Fibroblast of peridontal ligament (primary cell): Measurements from ENCODE around the gene ADAMTS8.

Experiments used
- DNase-seq: peaks from one replicate; pipeline ENCODE4 v3.0.0-alpha.2; 2010; ENCODE audit errors: extremely low read depth

ADAMTS8 gene

DNA sequence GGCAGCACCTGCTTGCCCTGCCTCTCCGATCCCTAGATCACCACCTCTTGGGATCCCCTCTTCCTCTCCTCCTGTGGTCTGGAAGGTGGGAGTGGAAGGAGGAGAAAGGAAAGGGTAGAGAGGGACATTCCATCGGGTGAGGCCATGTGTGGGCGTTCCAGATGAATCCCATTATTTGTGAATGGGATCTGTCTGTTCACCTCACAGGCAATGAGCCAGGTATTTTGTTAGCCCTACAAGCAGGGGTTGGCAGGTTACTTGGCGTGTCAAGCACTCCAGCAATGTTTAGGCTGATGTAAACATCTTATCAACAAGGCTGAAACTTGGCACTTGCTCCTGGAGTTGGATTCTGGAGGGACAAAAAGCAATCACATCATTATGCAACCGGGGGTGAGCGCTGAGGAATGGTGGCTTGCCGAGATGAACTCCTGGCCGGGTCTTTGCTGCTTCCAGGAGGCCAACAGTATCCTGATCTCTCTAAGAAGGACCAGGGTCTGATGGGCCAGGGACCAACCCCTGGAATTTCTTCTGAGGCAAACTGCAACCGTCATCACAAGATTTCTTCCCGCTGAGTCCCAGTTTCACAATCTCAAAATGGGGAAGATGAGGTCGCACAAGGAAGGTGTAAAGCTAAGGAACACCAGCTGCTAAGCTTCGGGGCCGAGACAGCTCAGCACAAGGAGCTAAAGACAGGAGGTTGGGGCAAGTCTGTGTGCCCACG, 7.8 kb downstream of the ADAMTS8 start:
- peak; percentile 25 for DNase-seq

GRCh38 chr11:130418756-130419155, 9.7 kb downstream of the ADAMTS8 start:
- peak; percentile 24 for DNase-seq

- no peak for DNase-seq
Measured at GRCh38 chr11:130418210-130418609, 10.2 kb downstream of the ADAMTS8 start.

DNA sequence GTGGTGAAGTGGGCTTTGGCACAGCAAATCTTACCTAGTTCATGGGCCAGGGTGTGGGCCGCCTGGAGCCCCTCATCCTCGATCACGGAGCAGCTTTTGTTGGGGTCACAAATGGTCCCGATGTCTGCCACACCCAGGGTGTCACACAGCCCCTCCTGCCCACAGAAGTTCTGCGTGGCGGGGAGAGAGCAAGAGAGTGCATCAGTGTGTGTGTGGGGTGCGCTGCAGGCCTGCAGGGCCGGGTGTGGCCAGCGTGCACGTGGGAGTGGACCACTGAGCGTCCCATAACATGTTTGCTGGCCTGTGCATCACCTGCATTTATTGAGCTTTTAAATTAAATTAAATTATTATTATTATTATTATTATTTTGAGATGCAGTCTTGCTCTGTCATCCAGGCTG, 11.5 kb downstream of the ADAMTS8 start:
- no peak for DNase-seq

GRCh38 chr11:130416530-130416882, 11.9 kb downstream of the ADAMTS8 start:
- no peak for DNase-seq

DNA sequence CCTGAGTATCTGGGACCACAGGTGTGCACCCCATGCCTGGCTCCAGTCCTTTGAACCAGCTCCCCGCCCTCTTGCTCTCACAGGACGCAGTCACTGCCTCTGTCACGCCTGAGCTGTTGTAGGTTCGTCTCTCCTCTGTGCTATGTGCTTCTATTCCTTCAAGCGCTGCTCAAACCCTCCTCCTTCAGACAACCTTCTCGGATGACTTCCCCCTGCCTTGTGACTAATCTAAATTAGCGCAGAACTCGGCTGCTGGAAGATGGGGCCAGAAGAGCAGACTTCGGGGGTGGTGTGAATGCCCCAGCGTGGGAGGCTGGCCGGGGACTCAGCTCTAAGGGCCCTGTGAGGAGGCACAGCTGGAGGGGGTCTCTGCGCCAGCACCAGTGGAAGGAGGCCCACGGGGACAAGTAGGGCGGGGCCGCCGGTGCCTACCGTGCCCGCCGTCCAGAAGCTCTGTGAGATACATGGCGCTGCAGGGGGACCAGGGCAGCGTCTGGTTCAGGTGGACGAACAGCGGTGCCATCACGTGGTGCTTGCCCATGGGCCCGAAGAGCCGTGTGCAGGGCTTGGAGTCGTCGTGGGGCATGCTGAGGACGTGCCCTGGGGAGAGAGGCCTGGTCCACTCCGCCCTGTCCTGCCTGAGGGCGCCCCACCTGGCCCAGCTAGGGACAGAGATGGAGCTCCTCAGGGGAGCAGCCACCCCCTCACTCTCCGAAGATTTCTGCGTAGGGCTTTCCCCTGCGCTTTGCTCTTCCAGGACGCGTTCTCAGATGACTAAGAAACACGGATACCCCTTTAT, 12.5 kb downstream of the ADAMTS8 start:
- no peak for DNase-seq

DNA sequence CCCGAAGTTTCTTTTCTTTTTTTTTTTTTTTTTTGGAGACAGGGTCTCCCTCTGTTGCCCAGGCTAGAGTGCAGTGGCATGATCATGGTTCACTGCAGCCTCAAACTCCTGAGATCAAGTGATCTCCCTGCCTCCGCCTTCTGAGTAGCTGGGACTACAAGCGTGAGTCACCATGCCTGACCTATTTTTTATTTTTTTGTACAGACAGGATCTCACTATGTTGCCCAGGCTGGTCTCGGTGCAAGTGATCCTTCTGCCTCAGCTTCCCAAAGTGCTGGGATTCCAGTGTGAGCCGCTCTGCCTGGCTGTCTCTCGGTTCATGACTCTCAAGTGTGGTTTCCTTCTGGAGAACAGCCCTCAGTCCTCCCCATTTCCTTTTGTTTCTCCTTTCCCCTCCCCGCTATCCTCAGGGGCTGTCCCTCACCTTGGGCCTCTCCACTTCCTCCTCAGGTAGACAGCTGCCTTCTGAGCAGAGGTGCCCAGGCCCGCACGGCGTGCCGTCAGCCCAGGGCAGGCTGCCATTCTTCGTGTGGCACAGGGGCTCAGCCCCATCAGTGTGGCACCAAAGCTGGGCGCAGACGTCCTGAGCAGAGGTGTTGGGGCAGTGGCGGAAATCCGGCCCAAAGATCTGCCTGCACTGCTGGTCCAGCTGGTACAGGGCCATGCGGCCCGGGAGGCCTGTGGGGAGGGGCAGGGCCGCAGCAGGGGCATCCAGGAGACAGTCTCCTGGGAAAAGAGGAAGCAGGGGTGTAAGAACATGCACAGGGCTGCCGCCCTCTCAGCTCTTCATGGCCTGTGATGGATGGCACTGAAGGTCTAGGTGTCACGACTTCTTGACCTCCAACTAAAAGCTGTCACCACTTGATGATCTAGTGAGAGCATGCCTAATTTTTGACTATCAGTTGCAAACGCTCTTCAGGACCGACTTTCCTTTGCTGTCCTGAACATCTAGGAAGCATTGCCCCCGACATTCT, 14.0 kb downstream of the ADAMTS8 start:
- no peak for DNase-seq

- peak; percentile 95 for DNase-seq
Measured at GRCh38 chr11:130413405-130414106, 14.9 kb downstream of the ADAMTS8 start.

DNA sequence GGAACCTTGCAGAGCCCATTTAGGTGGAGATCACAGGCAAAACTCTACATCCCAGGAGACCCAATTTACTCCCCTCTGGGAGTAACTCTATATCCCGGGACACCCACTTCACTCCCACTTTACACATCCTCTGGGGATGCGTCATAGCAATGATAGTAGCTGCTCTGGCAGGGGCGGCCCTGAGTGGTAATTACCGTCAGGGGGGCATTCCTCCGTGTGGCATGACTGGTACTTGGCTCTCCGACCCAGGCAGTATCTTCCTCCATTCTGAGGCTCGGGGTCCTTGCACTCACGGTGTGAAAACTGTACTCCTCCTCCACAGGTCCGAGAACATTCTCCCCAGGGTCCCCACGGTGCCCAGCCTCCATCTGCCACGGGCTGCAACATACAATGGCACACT, 17.2 kb downstream of the ADAMTS8 start:
- DNase-seq = no peak

GRCh38 chr11:130409594-130410388, 18.6 kb downstream of the ADAMTS8 start:
- DNase-seq = no peak

GRCh38 chr11:130408901-130409300, 19.5 kb downstream of the ADAMTS8 start:
- DNase-seq = no peak

DNA sequence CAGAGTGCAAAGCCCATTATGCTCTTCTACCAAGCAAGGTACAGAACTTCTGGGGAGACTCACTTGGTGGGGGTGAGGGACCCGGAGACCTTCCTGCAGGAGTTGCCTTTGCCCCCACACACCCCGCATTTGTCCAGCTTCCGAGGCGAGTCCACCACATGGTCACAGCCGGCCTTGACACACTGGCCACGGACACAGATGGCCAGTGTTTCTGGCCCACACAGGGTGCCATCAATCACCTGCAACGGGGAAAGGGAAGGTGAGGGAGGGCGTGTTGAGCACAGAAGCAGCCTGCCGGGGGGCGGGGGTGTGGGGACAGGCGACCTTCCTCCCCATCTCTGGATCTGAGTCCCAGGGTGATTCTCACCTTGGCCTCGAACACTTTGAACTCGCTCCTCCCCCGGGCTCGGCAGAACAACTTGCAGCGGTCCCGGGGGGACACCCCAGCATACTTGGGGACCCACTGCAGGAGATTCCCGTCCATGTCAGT, 20.0 kb downstream of the ADAMTS8 start:
- DNase-seq = no peak

GRCh38 chr11:130407978-130408377, 20.4 kb downstream of the ADAMTS8 start:
- peak; percentile 81 for DNase-seq

DNA sequence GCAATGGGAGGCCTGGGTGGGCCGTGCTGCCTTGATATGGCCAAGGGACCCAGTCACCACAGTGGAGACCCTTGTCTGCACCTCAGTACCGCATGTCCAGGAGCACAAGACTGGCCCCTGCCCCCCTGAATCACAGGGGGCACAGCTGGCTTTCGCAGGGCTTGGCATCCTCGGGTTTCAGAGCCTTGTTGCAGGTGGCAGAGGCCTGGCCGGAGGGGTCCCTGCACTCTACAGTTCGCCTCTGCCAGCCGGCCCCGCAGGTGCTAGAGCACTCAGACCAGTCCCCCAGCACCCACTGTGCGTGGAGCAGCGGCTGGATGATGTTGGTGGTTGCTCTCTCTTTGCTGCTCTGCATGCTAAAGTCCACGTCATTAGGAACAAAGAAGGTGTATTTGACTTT, 23.0 kb downstream of the ADAMTS8 start:
- no peak for DNase-seq

DNA sequence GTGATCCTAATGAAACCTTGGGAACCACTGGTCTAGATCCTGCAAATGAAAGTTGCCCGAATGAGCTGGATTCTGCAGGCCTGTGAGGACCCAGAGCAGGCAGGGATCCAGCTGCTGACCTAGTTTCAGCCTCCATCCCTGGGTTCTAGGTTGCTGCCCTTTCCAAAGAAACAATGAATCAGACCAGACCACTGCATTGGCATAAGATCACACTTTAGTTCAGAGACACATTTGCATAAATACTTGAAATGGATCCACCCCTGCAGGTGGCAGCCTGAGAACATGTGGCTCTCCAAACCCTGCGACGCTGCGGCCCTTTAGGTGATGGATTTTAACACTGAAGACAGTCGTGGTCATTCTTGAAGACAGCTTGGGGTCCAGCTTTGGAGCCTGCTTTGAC, 23.7 kb downstream of the ADAMTS8 start:
- no peak for DNase-seq

- DNase-seq = no peak
Measured at GRCh38 chr11:130403967-130404366, 24.4 kb downstream of the ADAMTS8 start.

DNA sequence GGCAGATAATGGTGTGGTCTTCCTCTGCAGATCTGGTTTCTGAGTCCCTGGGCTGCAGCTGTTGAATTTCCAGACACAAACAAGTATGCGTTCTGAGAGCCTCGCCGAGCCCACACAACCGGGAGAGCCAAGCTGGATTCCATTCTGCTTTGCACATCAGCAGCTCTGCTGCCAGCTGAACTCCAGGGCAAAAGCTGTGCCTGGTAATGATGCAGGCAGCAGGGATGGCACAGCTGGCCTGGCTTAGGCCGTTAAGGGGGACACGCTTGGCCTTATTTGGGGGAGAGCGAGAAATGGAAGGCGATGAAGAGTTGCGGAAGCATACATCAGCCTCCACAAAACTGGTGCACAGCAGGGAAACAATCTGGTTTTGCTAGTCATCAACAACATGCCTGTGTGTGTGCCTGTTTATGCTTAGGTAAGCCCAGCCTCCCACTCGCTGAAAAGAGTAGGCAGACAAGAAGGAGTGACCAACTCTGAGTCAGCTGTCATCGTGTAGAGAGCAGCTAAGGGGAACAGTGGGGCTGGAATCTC, 25.1 kb downstream of the ADAMTS8 start:
- peak; percentile 90 for DNase-seq

DNA sequence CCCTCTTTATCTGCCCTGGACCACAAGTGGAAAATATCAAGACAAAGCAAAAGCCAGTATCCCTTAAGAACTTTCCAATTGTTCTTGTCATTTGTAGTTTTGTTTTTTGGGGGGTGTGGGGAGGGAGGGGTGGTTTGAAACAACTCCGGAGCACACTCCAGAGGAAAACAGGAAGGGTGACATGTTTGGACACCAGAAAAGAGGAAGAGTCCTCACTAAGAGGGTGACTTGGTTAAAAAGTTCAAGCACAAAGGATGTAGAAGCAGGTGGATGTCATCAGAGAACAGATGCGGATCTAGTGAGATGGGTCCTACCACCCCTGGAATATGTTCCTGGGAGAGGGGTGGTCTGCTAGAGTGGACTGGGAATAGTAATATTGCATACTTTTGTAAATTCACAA, 25.8 kb downstream of the ADAMTS8 start:
- no peak for DNase-seq

DNA sequence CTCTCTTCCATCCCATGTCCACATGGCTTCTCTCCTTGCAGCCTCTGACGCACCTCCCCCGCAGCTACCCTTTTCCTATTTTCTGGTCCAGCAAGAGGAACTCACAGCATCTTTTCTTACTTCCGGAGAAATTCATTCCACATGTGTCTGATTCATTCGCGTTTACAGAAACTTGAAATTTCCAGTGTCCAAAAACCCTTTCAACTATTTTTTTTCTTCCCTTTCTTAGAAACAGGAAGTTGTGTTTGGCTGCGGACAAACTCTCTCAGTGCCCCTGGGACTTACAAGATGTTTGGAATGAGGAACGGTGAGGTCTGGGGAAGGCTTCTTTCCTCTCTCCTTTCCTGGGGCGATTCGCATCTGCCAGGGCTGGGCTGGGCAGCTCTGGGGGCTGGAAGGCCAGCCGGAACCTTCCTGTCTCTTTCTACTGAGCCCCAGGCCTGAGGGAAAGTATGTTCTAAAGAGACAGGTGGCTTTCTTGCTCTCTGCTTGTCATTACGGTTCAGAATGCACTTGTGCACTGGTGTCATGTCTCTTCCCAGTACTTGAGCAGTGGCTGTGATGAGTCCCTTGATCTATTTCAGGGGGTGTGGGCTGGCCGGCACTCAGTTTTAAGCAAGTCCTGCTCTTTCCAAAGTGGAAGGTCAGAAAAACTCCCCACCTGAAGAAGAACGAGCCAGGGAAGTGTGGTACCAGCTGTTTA, 27.5 kb downstream of the ADAMTS8 start:
- DNase-seq = peak; percentile 94

DNA sequence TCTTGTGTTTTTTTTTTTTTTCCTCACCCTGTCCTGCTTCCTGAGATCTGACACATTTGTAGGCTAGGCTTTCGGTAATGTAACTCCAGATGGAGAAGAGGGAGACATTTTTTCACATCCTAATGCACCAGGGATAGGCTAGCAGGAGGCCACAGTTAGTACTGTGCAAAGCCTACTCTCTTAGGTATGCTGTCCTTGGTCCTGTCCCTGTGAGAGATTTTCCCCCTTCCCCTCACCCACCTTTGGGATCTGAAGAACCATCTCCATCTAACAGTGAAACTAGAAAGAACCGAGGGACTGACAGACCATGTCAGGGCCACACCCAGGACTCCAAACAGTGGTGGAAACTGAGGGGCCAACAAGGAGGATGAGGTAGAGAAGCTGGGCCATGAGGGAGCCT, 29.2 kb downstream of the ADAMTS8 start:
- DNase-seq = no peak
